ENCODE data around the gene SLC6A9.

SLC6A9 gene

DNA sequence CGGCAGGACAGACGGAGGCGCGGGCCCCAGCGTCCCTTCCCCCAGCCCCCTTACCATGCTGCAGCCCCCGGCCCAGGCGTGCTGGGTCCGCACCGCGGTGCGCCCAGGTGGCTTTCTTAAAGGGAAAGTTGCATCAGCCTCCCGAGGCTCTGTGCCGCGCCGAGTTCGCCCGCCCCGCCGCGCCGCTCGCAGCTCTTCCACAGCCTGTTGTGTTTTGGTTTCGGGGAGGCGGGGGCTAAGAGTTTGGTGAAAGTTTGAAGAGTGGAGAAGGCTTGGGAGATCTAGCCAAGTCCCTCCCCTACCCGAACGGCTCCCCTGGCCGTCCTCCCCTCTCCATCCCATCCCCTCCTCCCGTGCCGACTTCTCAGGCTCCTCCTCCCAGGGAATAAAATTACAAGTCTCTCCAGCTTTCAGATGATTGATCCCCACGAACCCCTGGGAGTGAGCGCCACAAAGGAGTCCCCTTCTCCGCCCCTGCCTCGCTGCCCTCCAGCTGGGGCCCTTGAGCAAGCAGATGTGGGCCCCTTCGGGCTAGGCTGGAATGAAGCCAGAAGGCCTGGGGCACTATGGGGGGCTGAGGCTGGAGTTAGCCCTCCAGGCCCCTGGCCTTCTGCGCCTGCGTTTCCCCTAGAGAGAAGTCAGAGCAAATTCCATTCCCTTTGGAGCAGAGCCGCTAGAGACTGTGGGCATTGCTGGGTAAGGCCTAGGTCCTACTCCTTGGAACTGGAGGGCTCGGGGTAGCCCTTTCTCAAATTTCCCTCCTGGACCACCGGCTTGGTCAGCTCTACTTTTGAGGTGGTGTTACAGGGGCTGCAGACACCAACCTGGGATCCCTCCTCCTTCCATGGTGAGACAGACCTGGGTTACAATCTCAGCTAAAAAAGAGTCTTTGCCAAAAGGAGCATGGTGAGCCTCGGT lies at the start of gene SLC6A9:
Gene SLC6A9 (minus strand): TSS at position 211 of the 918 bp plus-strand sequence. CDS start 7,185 bp downstream, outside the sequence.
- no peak for DNase-seq

DNA sequence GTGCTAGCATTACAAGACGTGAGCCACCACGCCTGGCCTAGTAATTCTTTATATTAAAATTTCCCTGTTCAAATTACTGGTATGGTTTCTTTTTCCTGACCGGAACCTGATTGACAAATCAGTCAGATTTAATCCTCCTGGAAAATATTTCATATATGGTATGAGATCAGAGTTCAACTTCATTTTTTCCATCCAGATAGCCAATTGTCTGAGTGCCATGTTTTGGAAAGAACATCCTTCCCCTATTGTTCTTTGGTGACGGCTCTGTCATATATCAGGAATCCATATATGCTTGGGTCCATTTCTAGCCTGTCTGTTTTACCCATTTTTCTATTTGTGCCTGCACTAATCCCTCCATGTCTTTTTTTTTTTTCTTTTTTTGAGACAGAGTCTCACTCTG lies 48.3 kb upstream of the SLC6A9 start:
- no peak for DNase-seq

DNA sequence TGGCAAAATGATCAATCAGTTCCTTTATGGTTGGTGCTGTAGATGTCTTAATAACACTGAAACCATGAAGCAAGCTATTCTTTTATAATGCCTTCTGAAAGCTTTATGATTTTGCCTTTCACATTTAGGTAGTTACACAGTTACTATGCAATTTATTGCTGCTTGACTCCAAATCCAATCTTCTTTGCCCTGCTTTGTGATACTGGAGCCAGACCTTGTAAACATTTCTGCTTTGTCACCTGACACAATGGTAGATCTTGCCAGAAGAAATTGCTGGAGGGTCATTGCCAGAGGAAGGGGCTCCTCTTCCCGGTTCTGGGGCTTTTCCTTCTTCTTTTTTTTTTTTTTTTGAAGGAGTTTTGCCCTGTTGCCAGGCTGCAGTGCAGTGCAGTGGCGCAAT lies 46.8 kb upstream of the SLC6A9 start:
- no peak for DNase-seq

DNA sequence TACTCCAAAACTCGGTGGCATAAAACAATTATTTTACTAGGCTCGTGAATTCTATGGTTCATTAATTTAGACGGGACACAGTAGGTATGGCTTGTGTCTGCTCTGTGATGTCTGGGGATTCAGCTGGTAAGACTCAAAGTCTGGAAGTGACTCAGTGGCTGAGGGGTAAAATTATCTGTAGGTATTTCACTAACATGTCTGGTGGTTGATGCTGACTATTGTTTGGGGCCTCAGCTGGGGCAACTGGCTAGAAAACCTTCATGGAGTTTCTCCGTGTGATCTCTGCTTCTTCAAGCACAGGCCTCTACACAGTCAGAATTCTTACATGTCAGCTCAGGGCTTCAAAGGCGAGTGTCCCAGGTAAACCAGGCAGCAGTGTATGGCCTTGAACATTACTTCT lies 46.2 kb upstream of the SLC6A9 start:
- no peak for DNase-seq

DNA sequence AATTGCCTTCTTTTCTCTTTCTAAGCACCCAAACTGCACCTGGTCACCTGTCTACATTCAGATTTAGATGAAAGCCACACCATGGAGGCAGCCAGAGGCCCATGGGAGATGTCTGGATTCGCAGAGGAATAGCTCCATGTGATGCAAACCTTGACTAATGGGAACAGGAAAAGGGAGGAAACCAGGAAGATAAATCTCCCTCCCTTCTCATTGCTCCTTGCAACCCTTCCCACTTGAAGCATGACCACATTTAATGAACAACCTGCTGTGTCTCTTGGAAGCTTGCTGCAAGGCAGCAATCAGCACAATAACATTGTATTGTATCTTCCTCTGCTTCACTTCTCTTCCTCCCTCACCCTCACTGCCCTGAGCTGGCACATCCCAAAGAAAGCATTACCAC lies 44.8 kb upstream of the SLC6A9 start:
- DNase-seq: no peak

DNA sequence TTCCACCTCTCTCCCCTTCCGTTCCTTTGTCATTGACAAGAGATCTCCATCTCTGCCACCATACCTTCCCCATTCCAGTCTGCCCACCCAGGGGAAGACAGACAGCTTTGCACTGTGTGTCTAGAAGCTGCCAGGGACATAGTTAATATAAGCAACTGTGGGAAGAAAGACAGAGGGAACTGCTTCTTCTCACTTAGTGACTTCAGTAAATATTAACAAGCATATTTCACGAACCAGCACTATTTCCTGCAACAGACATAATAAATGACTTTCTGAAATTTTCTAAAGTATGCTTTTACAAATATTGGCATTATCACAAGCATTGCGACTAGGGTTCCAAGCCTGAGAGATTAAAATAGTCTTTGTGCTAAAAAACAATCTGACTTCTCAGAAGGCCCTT lies 43.2 kb upstream of the SLC6A9 start:
- DNase-seq: no peak

DNA sequence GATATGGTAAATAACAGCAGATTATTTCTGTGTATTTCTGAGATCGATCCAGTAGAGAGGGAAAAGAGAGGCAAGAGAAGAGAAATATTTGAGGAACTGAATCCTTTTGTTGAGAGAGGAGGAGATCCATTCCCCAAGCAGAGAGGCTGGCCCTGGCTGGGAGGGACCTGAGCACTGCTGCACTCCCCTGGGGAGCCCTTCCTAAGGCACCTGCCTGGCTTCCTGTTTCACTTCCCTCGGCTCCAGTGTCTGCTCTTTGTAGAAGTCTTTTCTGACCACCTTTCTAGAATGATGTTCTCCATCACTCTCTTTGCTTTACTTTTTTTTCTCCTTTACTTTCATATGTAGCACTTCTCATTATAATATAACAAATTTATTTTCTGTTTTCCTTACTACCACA lies 42.3 kb upstream of the SLC6A9 start:
- DNase-seq: no peak

DNA sequence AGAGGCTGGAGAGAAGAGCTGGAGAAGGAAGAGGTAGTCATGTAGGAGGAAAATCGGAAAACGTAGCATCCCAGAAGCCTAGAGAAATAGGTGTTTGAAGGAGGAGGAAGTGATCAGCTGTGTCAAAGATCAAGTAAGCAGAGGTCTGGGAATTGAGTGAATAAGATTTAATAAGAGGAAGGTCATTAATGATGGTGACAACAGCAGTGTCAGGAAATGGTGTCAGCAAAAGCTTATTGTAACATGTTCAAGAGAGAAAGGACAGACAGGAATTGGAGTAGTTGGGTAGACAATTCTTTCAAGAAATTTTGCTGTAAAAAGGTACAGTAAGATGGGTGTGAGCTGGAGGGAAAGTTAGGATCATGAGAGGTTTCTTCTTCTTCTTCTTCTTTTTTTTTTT lies 41.6 kb upstream of the SLC6A9 start:
- DNase-seq: no peak

DNA sequence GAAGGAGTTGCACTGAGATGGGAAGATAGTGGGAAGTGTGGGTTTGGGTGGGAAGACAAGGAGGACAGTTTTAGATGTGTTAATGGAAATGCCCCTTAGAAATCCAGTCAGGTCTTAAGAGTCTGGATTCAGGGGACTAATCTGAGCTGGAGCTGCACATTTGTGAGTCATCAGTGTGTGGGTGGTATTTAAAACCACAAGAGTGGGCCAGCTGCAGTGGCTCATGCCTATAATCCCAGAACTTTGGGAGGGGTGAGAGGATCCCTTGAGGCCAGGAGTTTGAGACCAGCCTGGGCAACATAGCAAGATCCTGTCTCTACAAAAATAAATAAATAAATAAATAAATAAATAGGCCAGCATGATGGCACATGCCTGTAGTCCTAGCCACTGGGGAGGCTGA lies 40.9 kb upstream of the SLC6A9 start:
- DNase-seq: no peak

DNA sequence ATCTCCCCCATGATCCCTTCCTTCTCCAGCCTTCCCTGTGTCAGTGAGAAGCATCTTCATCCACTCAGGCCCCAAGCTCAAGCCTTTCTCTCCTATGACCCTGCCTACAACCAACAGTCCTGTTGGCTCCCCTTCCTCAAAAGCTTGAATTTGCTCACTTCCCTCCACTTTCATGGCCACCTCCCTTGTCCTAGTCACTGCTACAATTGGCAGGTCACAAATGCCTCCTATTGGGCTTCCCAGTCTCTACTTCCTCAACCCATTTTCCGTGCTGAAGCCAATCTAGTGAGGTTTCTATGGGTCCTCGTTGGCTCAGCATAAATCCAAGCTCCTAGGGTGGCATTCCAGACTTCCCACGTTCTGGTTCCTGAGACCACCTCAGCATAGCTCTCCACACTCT lies 40.2 kb upstream of the SLC6A9 start:
- no peak for DNase-seq

DNA sequence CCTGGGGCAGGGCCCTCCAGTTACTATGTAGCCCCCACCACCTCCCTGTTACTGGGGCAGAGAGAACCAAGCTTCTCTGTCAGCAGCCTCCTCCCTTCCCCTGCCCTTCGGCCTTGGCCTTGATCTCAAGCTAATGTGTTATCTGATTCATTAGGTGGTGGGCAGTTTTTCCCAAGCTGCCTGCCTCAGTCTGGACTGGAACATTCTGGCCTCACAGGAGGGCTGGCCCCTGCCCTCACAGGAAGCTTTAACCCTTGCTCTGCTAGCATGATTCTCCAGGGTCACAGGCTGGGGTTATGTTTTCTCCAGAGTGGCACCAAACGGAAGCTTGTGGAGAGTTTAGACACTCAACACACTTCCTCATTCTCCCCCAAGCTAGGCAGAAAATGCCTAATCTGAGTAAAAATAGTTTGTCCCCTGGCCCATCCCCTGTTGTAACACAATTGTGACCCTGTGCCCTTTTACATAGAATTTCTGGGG lies 37.2 kb upstream of the SLC6A9 start:
- no peak for DNase-seq

DNA sequence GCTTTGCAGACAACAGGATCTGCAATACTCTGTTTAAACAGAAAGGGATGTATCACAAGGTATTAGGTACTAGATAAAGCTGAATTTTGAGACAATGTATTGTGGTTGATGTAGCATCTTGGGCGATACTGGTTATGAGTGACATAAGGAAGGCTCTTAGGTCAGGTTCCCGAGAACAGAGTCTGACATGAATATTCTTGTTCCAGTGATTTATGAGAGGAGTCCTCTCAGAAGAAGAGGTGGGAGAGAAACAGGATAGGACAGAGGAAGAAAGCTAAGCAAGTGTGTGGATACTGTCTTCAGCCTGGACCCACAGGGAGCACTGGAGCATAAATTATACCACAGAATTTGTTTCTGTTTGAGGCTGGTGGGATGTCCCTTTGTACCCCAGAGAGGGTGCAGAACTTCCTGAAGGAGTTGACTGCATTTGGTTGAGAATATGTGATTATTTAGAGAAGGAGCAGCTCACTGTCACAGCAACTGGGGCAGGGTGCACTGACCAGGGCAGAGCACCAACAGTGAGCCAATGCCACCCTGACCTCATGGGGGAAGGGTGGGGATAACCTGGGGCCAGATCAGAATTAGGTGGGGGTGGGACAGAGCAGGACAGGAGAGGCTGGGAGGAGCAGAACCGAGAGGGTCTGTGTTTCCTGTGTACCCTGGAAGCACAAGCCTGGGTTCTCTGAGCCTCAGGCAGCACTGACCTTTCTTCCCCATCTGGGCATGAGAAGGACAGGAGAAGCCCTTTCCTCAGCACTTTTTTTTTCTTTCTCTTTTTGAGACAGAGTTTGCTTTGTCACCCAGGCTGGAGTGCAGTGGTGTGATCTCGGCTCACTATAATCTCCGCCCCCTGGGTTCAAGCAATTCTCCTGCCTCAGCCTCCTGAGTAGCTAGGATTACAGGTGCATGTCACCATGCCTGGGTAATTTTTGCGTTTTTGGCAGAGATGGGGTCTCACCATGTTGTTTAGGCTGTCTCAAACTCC lies 36.3 kb upstream of the SLC6A9 start:
- no peak for DNase-seq

DNA sequence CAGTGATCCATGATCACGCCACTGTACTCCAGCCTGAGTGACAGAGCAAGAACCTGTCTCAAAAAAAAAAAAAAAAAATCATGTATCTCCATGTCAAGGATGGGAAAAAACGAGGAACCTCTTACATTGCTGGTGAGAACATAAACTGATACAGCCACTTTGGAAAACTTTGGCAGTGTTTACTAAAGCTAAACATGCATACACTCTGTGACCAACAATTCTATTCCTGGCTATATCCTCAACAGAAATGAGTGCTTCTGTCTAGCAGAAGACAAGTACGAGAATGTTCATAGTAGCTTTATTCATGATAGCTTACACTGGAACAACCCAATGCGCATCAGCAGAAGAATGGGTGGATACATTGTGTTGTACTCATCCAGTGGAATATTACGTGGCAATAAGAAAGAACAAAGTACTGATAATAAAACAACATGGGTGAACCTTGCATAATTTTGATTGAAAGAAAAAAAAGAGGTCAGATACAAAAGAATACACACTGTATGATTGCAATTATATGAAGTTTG lies 31.5 kb upstream of the SLC6A9 start:
- no peak for DNase-seq

DNA sequence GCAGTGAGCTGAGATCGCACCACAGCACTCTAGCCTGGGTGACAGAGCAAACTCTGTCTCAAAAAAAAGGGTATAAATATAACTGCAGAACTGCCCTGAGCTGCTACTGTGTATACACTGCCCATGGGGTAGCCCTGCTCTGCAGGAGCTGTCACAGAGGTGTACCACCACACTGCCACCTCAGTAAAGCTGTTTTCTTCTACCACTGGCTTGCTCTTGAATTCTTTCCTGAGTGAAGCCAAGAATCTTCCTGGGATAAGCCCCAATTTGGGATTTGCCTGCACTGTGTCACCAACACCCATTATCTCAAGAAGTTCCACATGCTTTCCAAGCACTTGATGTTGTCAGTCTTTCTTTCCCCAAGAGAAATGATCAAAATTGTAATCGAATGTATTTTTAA lies 30.6 kb upstream of the SLC6A9 start:
- DNase-seq: no peak

DNA sequence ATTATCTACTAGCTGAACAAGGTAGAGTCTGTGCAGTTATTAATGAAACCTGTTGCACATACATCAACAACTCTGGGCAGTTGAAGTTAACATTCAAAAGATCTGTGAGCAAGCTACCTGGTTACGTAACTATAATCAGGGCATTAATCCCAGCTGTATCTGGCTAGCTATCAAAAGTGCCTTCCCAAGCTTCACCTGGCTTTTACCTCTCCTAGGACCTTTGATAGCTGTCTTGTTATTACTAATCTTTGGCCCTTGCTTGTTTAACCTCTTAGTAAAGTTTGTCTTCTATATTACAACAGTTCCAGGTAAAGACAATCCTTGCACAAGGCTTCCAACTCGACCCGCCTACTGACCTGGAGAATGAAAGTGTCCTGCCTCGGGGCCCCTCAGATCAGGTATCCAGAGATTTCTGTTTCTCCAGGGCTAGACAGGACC lies 29.6 kb upstream of the SLC6A9 start:
- no peak for DNase-seq

DNA sequence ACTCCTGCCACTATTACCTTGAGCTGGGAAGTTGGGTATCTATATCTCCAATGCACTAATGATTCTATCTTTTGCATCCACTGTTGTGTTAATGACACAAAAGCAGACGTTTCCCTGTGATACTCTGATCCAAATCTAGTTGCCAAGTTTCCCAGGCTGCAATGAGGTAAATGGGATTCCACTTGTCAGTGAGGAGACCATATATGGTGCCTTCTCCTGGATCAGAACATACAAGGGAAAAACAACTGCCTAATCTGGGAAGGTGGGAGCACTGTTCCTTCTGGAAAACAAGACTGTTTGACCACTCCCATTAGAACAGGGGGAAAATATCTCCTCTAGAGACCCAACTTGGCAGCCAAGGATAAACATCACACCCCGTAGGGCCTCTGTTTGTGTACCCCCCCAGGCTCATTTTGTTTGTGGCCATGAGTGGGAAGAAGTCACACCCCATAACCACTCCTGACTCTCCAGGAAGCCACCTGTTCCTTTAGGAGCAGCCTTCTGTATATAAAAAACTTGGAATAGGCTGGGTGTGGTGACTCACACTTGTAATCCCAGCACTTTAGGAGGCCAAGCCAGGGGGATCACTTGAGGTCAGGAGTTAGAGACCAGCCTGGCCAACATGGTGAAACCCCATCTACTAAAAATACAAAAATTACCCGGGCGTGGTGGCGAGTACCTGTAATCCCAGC lies 28.5 kb upstream of the SLC6A9 start:
- no peak for DNase-seq

DNA sequence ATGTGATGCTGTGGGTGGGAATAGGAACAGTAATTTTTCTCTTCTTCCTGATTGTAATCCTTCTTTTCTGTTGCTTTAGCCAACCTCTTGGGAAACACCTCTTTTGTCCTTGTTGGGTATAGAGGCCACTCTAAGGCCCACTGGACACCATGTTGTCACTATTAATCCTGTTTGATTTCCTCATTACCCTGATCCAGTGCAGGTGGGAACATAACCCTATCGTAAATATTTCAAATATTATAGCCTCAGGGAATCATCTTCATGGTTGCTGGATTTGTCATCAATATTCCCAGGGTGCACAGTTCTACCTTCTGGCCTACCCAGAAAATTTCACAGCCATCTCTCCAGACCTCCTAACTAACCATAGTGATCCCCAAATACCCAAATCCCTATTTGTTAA lies 27.9 kb upstream of the SLC6A9 start:
- no peak for DNase-seq

DNA sequence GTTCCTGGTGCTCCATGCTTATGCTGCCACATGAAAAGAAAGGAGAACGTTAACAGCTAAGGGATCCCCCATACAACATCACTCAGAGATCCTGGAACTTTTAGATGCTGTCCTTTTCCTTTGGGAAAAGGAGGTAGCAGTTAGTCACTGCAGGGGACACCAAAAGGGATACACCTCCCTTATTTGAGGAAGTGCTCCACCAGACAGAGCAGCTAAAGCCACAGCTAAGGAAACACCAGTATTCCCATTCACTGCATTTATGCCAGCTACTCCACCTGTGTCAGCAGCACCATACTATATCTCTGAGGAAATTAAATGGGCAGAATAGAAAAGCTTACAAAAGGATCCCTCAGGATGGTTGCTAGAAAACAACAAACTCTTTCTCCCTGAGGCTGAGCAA lies 26.0 kb upstream of the SLC6A9 start:
- DNase-seq: no peak

DNA sequence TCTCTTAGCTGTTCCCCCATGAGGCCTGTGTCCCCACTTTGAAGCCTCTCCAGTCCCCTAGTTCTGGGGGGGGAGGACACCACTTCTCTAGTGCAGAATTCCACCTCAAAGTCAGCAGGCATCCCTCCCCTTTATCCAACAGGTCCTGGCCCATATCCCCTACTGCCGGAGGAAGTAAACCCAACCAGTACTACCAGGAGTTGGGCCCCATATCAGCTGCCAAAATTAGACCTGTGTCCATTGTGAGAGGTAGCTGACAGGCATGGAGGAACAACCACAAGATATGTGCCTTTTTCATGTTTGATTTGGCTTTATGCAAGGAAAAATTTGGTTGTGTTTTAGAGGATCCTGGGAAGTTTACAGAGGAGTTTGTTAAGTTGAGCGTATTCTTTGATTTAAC lies 22.1 kb upstream of the SLC6A9 start:
- no peak for DNase-seq

DNA sequence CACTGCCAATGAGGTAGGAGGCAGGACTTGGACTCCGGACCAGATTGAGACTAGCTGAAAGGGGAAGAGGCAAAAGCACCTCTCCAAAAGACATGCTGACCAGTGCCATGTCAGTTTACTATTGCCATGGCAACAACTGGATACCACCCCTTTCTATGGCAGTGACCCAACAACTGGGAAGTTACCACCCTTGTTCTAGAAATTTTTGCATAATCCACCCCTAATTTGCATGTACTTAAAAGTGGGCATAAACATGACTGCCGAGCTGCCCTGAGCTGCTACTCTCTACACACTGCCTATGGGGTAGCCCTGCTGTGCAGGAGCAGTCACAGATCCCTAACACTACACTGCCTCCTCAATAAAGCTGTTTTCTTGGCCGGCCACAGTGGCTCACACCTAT lies 19.0 kb upstream of the SLC6A9 start:
- no peak for DNase-seq

DNA sequence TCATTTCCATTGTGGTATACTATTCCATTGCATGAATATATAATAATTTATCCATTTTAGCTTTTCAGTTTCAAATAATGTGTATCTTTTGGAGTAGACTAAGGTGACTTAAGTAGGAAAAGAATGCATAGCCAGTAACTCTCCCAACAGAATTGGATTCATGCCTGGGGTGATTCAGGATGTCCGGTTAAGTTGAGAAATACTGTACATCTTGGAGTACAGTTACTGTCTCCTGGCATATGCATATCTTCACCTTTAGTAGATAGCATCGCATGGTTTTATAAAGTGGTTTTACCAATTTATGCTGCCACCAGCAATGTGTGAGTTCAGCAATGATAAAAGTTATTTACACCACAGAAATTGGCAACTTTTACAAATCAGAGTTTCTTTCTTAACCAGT lies 18.6 kb upstream of the SLC6A9 start:
- DNase-seq: no peak

DNA sequence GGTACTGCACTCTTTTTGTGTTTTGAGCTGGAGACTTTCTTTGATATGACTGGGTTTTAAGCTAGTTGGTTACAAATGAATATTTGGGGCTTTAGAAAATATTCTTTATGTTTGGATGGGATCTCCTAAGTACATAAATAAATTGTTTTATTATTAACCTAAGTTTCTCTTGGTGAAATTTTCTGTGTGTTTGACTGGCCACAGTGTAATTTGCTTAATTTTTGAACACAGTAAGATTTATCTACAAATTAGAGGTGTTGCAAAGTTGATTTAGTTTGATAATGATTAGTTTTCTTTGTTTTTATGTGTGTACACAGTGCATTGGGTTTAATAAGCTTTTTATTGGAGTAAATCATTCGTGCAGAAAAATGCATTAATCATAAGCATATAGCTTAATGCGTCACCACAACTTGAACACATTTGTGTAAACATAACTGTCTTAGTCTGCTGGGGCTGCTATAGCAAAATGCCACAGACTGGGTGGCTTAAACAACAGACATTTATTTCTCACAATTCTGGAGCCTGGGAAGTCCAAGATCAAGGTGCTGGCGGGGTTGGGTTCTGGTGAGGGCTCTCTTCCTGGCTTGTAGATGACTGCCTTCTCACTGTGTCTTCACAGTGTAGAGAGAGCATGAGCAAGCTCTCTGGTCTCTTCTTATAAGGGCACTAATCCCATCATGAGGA lies 17.4 kb upstream of the SLC6A9 start:
- DNase-seq: no peak
